Neuronal stem cell (in vitro differentiated cells): Measurements from ENCODE around the gene CCDC28B.

Experiments used
- DNase-seq: peaks from one replicate; pipeline ENCODE4 v3.0.0-alpha.2; 2013; ENCODE audit warnings: low spot score
- H2AFZ ChIP-seq: one replicate; pipeline ENCODE4 v1.6.1; 2013; ENCODE audit warnings: mild to moderate bottlenecking, low read length, inconsistent platforms
- H2AK5ac ChIP-seq: 2 replicates; pipeline ENCODE4 v1.6.1; 2013; ENCODE audit warnings: low read depth, mild to moderate bottlenecking, inconsistent platforms, low read length, moderate library complexity, mixed read lengths
- H2BK120ac ChIP-seq: 2 replicates; pipeline ENCODE4 v1.6.1; 2013; ENCODE audit warnings: low read depth, mild to moderate bottlenecking, inconsistent platforms, low read length, moderate library complexity, mixed read lengths
- H2BK12ac ChIP-seq: one replicate; pipeline ENCODE4 v1.6.1; 2013; ENCODE audit warnings: low read length, inconsistent platforms
- H2BK15ac ChIP-seq: 2 replicates; pipeline ENCODE4 v1.6.1; 2013; ENCODE audit warnings: mild to moderate bottlenecking, low read length, inconsistent platforms, mixed read lengths
- H2BK5ac ChIP-seq: one replicate; pipeline ENCODE4 v1.6.1; 2013; ENCODE audit warnings: inconsistent platforms, mild to moderate bottlenecking, low read length, moderate library complexity
- H3K14ac ChIP-seq: one replicate; pipeline ENCODE4 v1.6.1; 2013; ENCODE audit warnings: low read length, inconsistent platforms
- H3K18ac ChIP-seq: 2 replicates; pipeline ENCODE4 v1.6.1; 2013; ENCODE audit warnings: low read length, inconsistent platforms
- H3K23ac ChIP-seq: 2 replicates; pipeline ENCODE4 v1.6.1; 2013; ENCODE audit warnings: low read depth, mild to moderate bottlenecking, mixed read lengths, low read length, inconsistent platforms; ENCODE audit not compliant: poor library complexity
- H3K27ac ChIP-seq: replicated peaks from 3 replicates; pipeline ENCODE4 v1.5.1; 2013; ENCODE audit warnings: low read length, inconsistent platforms
- H3K27me3 ChIP-seq, 3 experiments: 2 replicates each; pipeline ENCODE4 v1.6.1; 2013; ENCODE audit warnings: low read length in 3 of 3, mild to moderate bottlenecking in 2 of 3, inconsistent platforms in 1 of 3, low read depth in 1 of 3, mixed read lengths in 1 of 3, moderate library complexity in 1 of 3; ENCODE audit not compliant: control insufficient read depth in 3 of 3, insufficient read depth in 3 of 3
- H3K36me3 ChIP-seq, 2 donors: replicated peaks in 1 of 2; 2 replicates each; pipeline ENCODE4 v1.6.1; 2013; ENCODE audit warnings: low read length in 2 of 2; ENCODE audit not compliant: control insufficient read depth in 2 of 2, insufficient read depth in 2 of 2
- H3K4ac ChIP-seq: 2 replicates; pipeline ENCODE4 v1.6.1; 2013; ENCODE audit warnings: inconsistent platforms, mild to moderate bottlenecking, low read length, moderate library complexity
- H3K4me1 ChIP-seq, 2 donors: 1 replicate in 1 of 2; 2 replicates in 1 of 2; pipeline ENCODE4 v1.6.1; 2013; ENCODE audit warnings: low read length in 2 of 2, low read depth in 1 of 2; ENCODE audit not compliant: control insufficient read depth in 2 of 2, insufficient read depth in 1 of 2
- H3K4me2 ChIP-seq: one replicate; pipeline ENCODE4 v1.6.1; 2013; ENCODE audit warnings: mild to moderate bottlenecking, low read length, inconsistent platforms; ENCODE audit not compliant: insufficient read depth, poor library complexity, severe bottlenecking
- H3K4me3 ChIP-seq, 2 donors: 2 replicates each; pipeline ENCODE4 v1.5.1; 2013; ENCODE audit warnings: low read length in 2 of 2, mild to moderate bottlenecking in 2 of 2, inconsistent platforms in 1 of 2, moderate library complexity in 1 of 2
- H3K79me1 ChIP-seq: one replicate; pipeline ENCODE4 v1.6.1; 2013; ENCODE audit warnings: low read depth, mild to moderate bottlenecking, inconsistent platforms, low read length, moderate library complexity
- H3K9ac ChIP-seq: one replicate; pipeline ENCODE4 v1.6.1; 2013; ENCODE audit warnings: mild to moderate bottlenecking, low read depth, low read length, inconsistent platforms; ENCODE audit not compliant: poor library complexity
- H3K9me3 ChIP-seq, 2 donors: replicated peaks in 1 of 2; 2 replicates each; pipeline versions ENCODE3 to v1.6.1; 2013; ENCODE audit warnings: low read length in 2 of 2, mild to moderate bottlenecking in 2 of 2, inconsistent platforms in 1 of 2, low read depth in 1 of 2, mixed read lengths in 1 of 2, moderate library complexity in 1 of 2; ENCODE audit not compliant: control insufficient read depth in 2 of 2, insufficient read depth in 1 of 2
- H4K8ac ChIP-seq: one replicate; pipeline ENCODE4 v1.6.1; 2013; ENCODE audit warnings: low read depth, mild to moderate bottlenecking, inconsistent platforms, low read length, moderate library complexity
- H4K91ac ChIP-seq: one replicate; pipeline ENCODE4 v1.6.1; 2013; ENCODE audit warnings: low read length, low read depth, mild to moderate bottlenecking, inconsistent platforms; ENCODE audit not compliant: poor library complexity
- WGBS, 2 donors: extraction: QIAGEN DNeasy Blood & Tissue Kit; methylation state at CpG; one replicate each; pipeline ENCODE4 v1.1.7; 2013; ENCODE audit warnings: missing lambda C conversion rate in 2 of 2, mixed read lengths in 1 of 2; ENCODE audit not compliant: insufficient read length in 2 of 2, insufficient replicate concordance in 1 of 2; ENCODE audit errors: extremely low coverage in 2 of 2; 5-methylcytosine and 5-hydroxymethylcytosine counted together

CCDC28B gene

DNA sequence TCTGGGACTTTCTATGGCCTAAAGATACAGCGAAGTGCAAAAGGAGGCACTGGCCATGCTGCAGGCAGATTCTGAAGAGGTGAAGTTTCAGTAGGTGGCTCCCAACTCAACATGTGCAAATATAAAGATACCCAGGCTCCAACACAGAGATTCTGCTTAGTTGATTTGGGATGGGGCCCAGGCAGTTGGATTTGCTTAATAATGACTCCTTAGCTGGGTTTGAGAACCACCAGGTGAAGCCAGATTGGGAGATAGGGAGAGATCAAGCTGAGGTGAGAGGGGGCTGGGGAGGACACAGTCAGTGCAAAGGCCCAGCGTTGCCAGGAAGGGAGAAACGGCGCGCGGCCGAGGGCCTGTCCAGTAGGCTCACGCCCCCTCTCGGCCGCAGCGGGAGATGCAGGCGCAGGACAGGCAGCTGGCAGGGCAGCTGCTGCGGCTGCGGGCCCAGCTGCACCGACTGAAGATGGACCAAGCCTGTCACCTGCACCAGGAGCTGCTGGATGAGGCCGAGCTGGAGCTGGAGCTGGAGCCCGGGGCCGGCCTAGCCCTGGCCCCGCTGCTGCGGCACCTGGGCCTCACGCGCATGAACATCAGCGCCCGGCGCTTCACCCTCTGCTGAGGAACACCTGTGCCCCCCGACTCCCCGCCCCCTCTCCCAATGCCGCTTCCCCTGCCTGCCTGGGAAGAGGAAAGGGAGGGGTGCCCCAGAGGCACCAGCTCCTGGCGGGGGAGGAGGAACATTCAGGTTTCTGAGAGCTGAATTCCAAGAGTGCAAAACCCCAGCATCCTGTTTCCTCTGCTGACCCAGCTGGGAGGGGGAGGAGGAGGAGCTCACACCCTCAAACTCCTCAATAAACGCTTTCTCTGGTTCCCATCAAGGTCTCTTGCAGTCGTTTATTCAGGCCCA lies 47.8 kb downstream of the CCDC28B start:
- Histone ChIP-seq H3K36me3 (no peaks in the 10 kb centered on the region), H3K4me3 (no peak overlapping the region), H2BK12ac (no peak overlapping the region), H2AFZ (peak overlapping the region; percentile 84), H3K18ac (peak overlapping the region; percentile 53), H3K27me3 (no peaks in the 10 kb centered on the region), H2AK5ac (no peak overlapping the region), H3K4me1 (peaks cover 9 to 20% of the 10 kb centered on the region in 2 donors), H2BK15ac (no peak overlapping the region), H4K91ac (no peak overlapping the region), H3K23ac (peak overlapping the region; percentile 1), H3K14ac (no peak overlapping the region), H4K8ac (no peak overlapping the region), H3K9me3 (no peaks in the 10 kb centered on the region), H2BK5ac (no peak overlapping the region), H2BK120ac (no peak overlapping the region), H3K27ac (peak overlapping the region; percentile 41), H3K79me1 (no peaks in the 10 kb centered on the region), H3K9ac (no peak overlapping the region), H3K4ac (no peak overlapping the region), H3K4me2 (peak overlapping the region; percentile 63)
- WGBS, 2 donors = no CpG with 5 or more reads among the region's 31 CpGs
- DNase-seq = peak; percentile 68

DNA sequence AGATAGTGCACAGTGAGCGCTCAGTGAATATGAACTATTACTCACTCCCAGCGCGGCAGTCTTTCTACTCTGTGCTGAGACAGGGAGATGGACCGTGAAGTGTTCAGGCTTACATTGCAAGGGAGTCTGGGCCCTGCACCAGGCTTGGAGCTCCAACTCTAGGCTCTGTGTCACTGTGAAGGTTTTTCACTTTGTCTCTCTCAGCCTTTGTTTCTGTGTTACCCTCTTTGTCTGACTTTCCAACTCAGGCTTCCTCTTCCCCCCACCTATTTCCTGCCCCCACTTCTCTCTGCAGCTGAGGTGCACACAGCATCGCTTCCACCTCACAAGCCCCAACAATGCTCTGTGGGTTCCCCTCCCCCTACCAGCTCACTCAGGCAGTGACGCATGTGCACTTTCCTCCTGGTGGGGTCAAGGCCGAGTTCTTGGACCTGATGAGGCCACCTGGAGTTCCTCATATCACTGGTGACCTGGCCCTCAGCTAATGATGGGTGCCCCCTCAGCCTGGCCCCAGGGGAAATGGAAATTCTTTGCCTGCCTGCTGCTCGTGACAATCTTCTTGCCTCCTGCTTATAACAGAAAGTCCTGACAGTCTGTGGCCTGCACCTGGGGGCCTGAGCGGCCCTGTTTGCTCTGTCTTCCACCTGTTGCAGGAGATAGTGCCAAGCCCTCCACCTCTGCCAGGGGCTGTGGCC lies 49.6 kb downstream of the CCDC28B start:
- peak overlapping the region; percentile 72 for H3K18ac ChIP-seq
- H3K14ac ChIP-seq = no peak overlapping the region
- WGBS, 2 donors = no CpG with 5 or more reads among the region's 9 CpGs
- peak overlapping the region in 1 of 2 donors; percentile 9 for H3K4me3 ChIP-seq
- H3K4ac ChIP-seq = no peak overlapping the region
- no peaks in the 10 kb centered on the region for H3K36me3 ChIP-seq
- no peak overlapping the region for H3K9ac ChIP-seq
- peaks cover 9 to 20% of the 10 kb centered on the region in 2 donors for H3K4me1 ChIP-seq
- no peaks in the 10 kb centered on the region for H3K27me3 ChIP-seq
- no peak for DNase-seq
- peak overlapping the region; percentile 21 for H3K23ac ChIP-seq
- peak overlapping the region; percentile 75 for H2AFZ ChIP-seq
- H3K27ac ChIP-seq = peak overlapping the region; percentile 4
- no peak overlapping the region for H4K8ac ChIP-seq
- no peaks in the 10 kb centered on the region for H3K79me1 ChIP-seq
- H3K4me2 ChIP-seq = no peak overlapping the region
- H2BK12ac ChIP-seq = no peak overlapping the region
- H2BK15ac ChIP-seq = no peak overlapping the region
- no peak overlapping the region for H2BK120ac ChIP-seq
- H3K9me3 ChIP-seq = no peaks in the 10 kb centered on the region
- H2AK5ac ChIP-seq = no peak overlapping the region
- H4K91ac ChIP-seq = no peak overlapping the region
- H2BK5ac ChIP-seq = no peak overlapping the region

DNA sequence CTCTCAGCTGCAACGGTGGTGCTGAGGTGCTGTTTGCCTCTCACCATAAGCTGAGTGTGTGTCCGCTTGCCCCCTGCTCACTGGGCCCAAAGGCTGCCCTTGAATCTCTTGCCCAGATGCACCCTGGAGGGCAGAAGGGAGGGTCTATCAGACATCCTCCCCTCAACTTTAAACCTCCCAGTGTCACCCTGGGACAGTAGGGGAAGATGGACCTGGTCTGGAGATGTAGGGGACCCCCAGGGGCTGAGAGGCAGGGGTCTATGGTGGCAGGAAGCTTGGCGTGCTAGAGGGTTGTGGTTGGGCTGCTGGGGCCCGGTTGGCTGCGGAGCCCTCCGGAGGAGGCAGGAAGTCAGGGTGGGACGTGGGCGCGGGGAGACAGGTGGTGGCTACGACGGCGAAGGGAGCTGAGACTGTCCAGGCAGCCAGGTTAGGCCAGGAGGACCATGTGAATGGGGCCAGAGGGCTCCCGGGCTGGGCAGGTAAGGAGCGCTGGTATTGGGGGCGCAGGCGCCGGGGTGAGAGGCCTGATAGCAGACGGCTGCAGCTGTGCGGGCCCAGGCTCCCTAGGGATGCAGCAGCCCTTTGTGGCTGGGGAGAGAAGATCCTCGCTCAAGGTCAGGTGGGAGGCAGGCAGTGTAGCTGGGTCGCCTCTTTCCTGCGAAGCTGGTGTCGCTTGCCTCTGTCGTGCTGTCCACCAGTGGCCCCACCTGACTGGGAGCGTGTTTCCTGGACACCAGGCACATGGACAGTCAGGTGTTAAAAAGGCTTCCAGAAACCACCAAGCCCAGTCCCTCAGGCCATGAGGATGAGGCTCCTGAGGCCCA lies 50.7 kb downstream of the CCDC28B start, which contains the start of gene LCK:
LCK (plus strand) TSS at position 373 of the 824 bp plus-strand sequence. CDS start 23,065 bp downstream, outside the sequence.
- Histone ChIP-seq H3K4me2 (no peak within 1 kb of the TSS), H3K36me3 (no peaks in the 10 kb centered on the region), H3K23ac (peak within 1 kb of the TSS; percentile 21), H2BK15ac (peak within 1 kb of the TSS; percentile 38), H2AK5ac (peak within 1 kb of the TSS; percentile 44), H3K79me1 (no peaks in the 10 kb centered on the region), H2BK120ac (peak within 1 kb of the TSS; percentile 63), H3K4me1 (peaks cover 9 to 20% of the 10 kb centered on the region in 2 donors), H3K9ac (no peak within 1 kb of the TSS), H2BK5ac (no peak within 1 kb of the TSS), H3K18ac (peak within 1 kb of the TSS; percentile 20), H3K4ac (no peak within 1 kb of the TSS), H3K14ac (no peak within 1 kb of the TSS), H4K91ac (peak within 1 kb of the TSS; percentile 68), H2BK12ac (no peak within 1 kb of the TSS), H2AFZ (peak within 1 kb of the TSS; percentile 75), H4K8ac (no peak within 1 kb of the TSS), H3K4me3 (peak within 1 kb of the TSS in 1 of 2 donors; percentile 9), H3K27me3 (no peaks in the 10 kb centered on the region), H3K27ac (no peak within 1 kb of the TSS), H3K9me3 (no peaks in the 10 kb centered on the region)
- no CpG with 5 or more reads among the region's 25 CpGs for WGBS, 2 donors
- no peak for DNase-seq
